Thyroid gland (tissue), 4 donors: Measurements from ENCODE around the gene PTPN14. TPM values are rescaled to one million over a fixed set of nuclear protein-coding genes. Genes with fewer than 3 reads are reported as not detected.

Experiments
- DNase-seq, 2 donors: peaks; one replicate each; pipeline ENCODE4 v3.0.0-alpha.2; 2019
- H3K27ac ChIP-seq, 3 donors: fragments of 200-600 bp; sonication (generic); 1 replicate in 2 of 3; 2 replicates in 1 of 3; pipeline ENCODE4 v1.5.1; 2016 to 2019; ENCODE audit warnings: mild to moderate bottlenecking in 1 of 3, moderate library complexity in 1 of 3
- H3K27me3 ChIP-seq: fragments of 200-600 bp; sonication (generic); one replicate; pipeline ENCODE4 v1.5.1; 2019
- H3K36me3 ChIP-seq, 2 donors: fragments of 200-600 bp; sonication (generic); one replicate each; pipeline ENCODE4 v1.5.1; 2016 to 2019
- H3K4me1 ChIP-seq, 2 donors: fragments of 200-600 bp; sonication (generic); one replicate each; pipeline ENCODE4 v1.5.1; 2017 to 2019
- H3K4me3 ChIP-seq, 3 donors: fragments of 200-600 bp; sonication (generic); replicated peaks in 1 of 3; 1 replicate in 2 of 3; 2 replicates in 1 of 3; pipeline ENCODE4 v1.5.1; 2016; ENCODE audit warnings: mild to moderate bottlenecking in 1 of 3
- H3K9me3 ChIP-seq: fragments of 200-600 bp; sonication (generic); one replicate; pipeline ENCODE4 v1.5.1; 2017
- POLR2A ChIP-seq, 2 donors: fragments of 450-650 bp; IDR thresholded peaks; one replicate each; pipeline ENCODE4 v1.6.1; 2017; ENCODE audit warnings: antibody characterized with exemption in 2 of 2, mild to moderate bottlenecking in 2 of 2, moderate library complexity in 1 of 2
- WGBS, 2 donors: methylation state at CpG; one replicate each; pipeline ENCODE4 v1.1.5; 2017; 5-methylcytosine and 5-hydroxymethylcytosine counted together
- intact Hi-C: fragments of 100-400 bp; cut with DNase I; formaldehyde crosslinking; loops from one replicate; pipeline ENCODE4 v1.15.1; 2023
- total RNA-seq, 4 donors: library from RNA; depleted of rRNA; stranded (reverse); fragments of >200 nt; gene quantifications; one replicate each; pipeline ENCODE4 v1.2.3, GENCODE V29; 2016
- TF ChIP-seq, protein P1 (sequence below), 6 experiments: fragments of 200-600 bp in 3 of 6; fragments of 450-650 bp in 3 of 6; sonication (generic) in 3 of 6; IDR thresholded peaks; one replicate each; pipeline ENCODE4 v1.5.1; 2016 to 2019; ENCODE audit warnings: antibody characterized with exemption in 6 of 6, mild to moderate bottlenecking in 2 of 6, inconsistent platforms in 1 of 6, moderate library complexity in 1 of 6

PTPN14 gene
- total RNA-seq, 4 donors from 2014 or later = 28.1 to 33.4 (median 31.8) TPM

DNA sequence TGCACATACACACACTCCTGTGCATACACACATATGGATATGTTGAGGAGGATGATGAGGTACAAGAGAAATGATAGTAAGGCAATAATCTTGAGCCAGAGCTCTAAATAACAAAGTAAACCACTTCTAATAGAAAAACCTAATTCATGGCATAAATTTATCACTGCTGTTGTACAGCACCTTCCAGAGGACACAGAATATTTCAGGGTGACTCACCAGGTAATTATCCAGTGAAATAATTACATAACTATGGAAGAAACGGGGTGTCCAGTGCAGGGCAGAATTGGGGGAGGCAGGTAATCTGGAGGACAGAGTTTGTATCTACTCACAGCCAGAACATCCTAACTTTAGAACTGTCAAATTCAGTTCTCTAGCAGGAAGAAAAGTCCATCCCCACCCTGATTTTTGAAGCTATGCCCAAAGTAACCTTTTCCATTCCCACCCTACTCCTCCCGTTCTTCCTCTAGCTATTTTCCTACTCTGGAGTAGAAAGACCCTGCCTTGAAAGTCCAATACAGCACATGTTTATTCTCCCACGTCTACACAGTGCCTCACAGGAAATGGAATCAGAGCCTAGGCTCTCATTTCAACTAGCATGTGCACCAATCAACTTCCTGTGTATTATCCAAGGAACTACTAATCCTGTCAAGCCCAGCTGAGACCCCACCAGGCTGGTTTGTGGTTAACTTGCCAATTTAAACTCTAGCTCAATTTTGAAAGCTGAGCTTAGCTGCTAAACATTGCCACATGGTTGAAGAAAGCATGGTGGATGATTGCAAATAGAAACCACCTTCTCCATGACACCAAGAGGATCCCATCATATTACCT, 96.6 kb downstream of the PTPN14 start:
- TF ChIP-seq POLR2A (IDR thresholded peaks at IDR 0.05) = no peak
- TF ChIP-seq, protein P1, sequence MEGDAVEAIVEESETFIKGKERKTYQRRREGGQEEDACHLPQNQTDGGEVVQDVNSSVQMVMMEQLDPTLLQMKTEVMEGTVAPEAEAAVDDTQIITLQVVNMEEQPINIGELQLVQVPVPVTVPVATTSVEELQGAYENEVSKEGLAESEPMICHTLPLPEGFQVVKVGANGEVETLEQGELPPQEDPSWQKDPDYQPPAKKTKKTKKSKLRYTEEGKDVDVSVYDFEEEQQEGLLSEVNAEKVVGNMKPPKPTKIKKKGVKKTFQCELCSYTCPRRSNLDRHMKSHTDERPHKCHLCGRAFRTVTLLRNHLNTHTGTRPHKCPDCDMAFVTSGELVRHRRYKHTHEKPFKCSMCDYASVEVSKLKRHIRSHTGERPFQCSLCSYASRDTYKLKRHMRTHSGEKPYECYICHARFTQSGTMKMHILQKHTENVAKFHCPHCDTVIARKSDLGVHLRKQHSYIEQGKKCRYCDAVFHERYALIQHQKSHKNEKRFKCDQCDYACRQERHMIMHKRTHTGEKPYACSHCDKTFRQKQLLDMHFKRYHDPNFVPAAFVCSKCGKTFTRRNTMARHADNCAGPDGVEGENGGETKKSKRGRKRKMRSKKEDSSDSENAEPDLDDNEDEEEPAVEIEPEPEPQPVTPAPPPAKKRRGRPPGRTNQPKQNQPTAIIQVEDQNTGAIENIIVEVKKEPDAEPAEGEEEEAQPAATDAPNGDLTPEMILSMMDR (IDR thresholded peaks at IDR 0.05) = no peak

DNA sequence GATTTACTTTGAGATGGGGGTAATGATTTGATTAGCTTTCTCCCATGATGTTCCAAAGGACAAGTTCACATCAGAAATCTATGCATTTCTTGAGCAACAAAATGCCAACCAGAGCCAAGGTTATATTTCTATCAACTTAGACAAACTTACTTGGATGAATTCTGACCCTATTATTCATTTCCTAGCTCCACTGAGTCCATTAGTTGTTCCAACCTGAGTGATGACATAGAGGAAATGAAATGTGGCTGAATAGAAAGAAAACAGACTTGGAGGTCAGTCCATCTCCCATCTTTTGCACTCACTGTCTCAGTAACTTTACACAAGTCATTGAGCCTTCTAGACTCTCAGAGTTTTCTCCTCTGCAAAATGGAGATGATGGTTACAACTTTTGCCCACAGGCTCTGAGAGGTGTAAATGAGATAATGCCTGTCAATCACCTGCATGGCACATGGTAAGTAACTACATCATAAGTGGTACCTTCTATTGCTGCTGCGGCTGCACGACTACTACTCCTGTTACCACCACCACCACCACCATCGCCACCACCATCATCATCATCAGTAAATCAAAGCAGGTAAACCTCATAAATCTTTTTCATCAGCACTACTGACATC, 98.2 kb downstream of the PTPN14 start:
- H3K9me3 ChIP-seq = no peaks in the 10 kb centered on the region
- DNase-seq = no peak
- WGBS, 2 donors = 96 to 100% methylated on average over 3 of the region's 3 CpGs
- intact Hi-C loops = no loop called here
- H3K36me3 ChIP-seq = no peaks in the 10 kb centered on the region
- TF ChIP-seq, protein P1 (IDR thresholded peaks at IDR 0.05) = no peak
- no peak for TF ChIP-seq POLR2A (IDR thresholded peaks at IDR 0.05)
- no peaks in the 10 kb centered on the region for H3K27me3 ChIP-seq
- peaks cover 0 to 4% of the 10 kb centered on the region in 2 donors for H3K4me1 ChIP-seq
- H3K4me3 ChIP-seq = no peak overlapping the region
- no peak overlapping the region for H3K27ac ChIP-seq

More for the DNA sequence above, 96.6 kb downstream of the PTPN14 start:
- 67 to 75% methylated on average over 3 of the region's 3 CpGs for WGBS, 2 donors
- Histone ChIP-seq H3K27me3 (no peaks in the 10 kb centered on the region), H3K9me3 (no peaks in the 10 kb centered on the region), H3K4me3 (no peak overlapping the region), H3K27ac (no peak overlapping the region), H3K36me3 (no peaks in the 10 kb centered on the region), H3K4me1 (peaks cover 0 to 4% of the 10 kb centered on the region in 2 donors)
- no peak for DNase-seq
- intact Hi-C loops = no loop called here

DNA sequence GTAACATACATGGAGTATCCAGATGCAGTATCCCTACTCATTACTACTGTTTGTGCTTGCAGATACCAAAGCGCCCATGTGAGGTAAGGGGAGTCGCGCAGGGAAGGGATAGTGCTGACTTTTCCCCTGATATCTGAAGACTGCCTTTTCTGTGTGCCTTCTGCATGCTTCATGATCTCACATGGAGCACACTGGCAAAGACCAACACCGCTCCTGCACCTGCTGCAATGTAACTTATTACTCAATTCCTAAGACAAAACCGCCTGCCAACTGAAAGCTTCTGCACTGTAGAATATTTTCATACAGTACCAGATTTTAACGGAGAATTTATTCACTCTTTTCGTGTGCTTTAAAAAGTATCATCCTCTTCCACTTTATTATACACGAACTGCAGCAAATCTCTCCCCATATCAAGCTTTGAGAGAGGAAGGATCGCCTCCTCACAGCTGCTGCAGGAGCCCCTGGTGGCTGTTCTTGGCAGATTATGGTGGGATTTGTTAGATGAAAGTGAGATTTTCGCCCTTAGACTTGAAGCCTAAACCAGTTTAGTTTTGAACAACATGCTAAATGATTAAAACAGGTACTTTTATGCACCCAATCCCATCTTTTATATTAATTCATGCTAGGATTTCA, 99.1 kb downstream of the PTPN14 start:
- Histone ChIP-seq H3K27me3 (no peaks in the 10 kb centered on the region), H3K4me1 (peaks cover 0 to 4% of the 10 kb centered on the region in 2 donors), H3K36me3 (no peaks in the 10 kb centered on the region), H3K27ac (no peak overlapping the region), H3K9me3 (no peaks in the 10 kb centered on the region), H3K4me3 (no peak overlapping the region)
- no peak for DNase-seq
- WGBS, 2 donors = 91 to 93% methylated on average over 10 of the region's 10 CpGs
- TF ChIP-seq, protein P1 (IDR thresholded peaks at IDR 0.05) = no peak
- TF ChIP-seq POLR2A (IDR thresholded peaks at IDR 0.05) = no peak
- intact Hi-C loops = no loop called here

DNA sequence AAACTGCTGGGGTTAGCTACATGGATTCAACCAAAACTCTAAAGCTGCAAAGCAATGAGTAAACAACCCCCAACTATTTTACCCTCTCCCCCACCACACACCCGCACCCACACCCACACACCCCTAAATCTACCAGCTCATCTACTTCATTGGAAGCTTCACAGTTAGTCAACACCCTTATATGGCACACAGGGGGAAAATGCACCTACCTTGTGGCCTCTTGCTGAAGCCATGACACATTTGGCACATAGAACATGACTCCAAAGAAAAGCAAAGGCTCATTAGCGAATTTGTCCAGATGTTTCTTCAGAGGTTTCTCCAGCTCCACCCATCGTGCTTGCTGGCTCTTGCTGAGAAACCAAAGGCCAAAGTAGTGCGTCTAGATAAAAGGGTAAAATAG, 99.8 kb downstream of the PTPN14 start:
- H3K4me3 ChIP-seq = no peak overlapping the region
- no peaks in the 10 kb centered on the region for H3K9me3 ChIP-seq
- H3K27ac ChIP-seq = no peak overlapping the region
- peaks cover 0 to 4% of the 10 kb centered on the region in 2 donors for H3K4me1 ChIP-seq
- DNase-seq = no peak
- no peak for TF ChIP-seq POLR2A (IDR thresholded peaks at IDR 0.05)
- TF ChIP-seq, protein P1 (IDR thresholded peaks at IDR 0.05) = no peak
- intact Hi-C loops = no loop called here
- H3K36me3 ChIP-seq = no peaks in the 10 kb centered on the region
- no peaks in the 10 kb centered on the region for H3K27me3 ChIP-seq
- WGBS, 2 donors = 96 to 99% methylated on average over 3 to 4 of the region's 4 CpGs
